ENCODE results near the gene ATR.

ATR gene

GRCh38 chr3:142597906-142598305 lies 19.4 kb upstream of the ATR start:
- Histone ChIP-seq H4K20me1 (ENCODE audit: insufficient read depth) (no peaks in the 10 kb centered on the region), H3K4me3 (IDR thresholded peaks at IDR 0.05; ENCODE audit: insufficient read depth, low read depth, low read length) (no peak overlapping the region), H3K4me2 (no peak overlapping the region), H3K27ac (no peak overlapping the region), H3K36me3 (ENCODE audit: insufficient read depth) (no peaks in the 10 kb centered on the region), H2AFZ (ENCODE audit: low read depth) (no peak overlapping the region), H3K79me2 (ENCODE audit: insufficient read depth, low read depth) (no peaks in the 10 kb centered on the region), H3K27me3 (ENCODE audit: insufficient read depth, low read depth) (no peaks in the 10 kb centered on the region), H3K4me1 (ENCODE audit: low read depth, poor library complexity, severe bottlenecking) (peaks cover 26% of the 10 kb centered on the region), H3K9ac (no peak overlapping the region)
- no peak for TF ChIP-seq CTCF (conservative IDR thresholded peaks at IDR 0.05; ENCODE audit: low read depth, low read length)

GRCh38 chr3:142596726-142597088 lies 18.2 kb upstream of the ATR start:
- Histone ChIP-seq H3K79me2 (ENCODE audit: insufficient read depth, low read depth) (no peaks in the 10 kb centered on the region), H3K27ac (no peak overlapping the region), H3K4me3 (IDR thresholded peaks at IDR 0.05; ENCODE audit: insufficient read depth, low read depth, low read length) (peak overlapping the region; percentile 99), H4K20me1 (ENCODE audit: insufficient read depth) (no peaks in the 10 kb centered on the region), H3K27me3 (ENCODE audit: insufficient read depth, low read depth) (no peaks in the 10 kb centered on the region), H2AFZ (ENCODE audit: low read depth) (peak overlapping the region; percentile 97), H3K4me1 (ENCODE audit: low read depth, poor library complexity, severe bottlenecking) (peaks cover 14% of the 10 kb centered on the region), H3K36me3 (ENCODE audit: insufficient read depth) (no peaks in the 10 kb centered on the region), H3K9ac (peak overlapping the region; percentile 48; the same call in 1 of the 2 replicates), H3K4me2 (peak overlapping the region; percentile 82)
- no peak for TF ChIP-seq CTCF (conservative IDR thresholded peaks at IDR 0.05; ENCODE audit: low read depth, low read length)

- no peaks in the 10 kb centered on the region for H4K20me1 ChIP-seq (ENCODE audit: insufficient read depth)
- H3K27me3 ChIP-seq (ENCODE audit: insufficient read depth, low read depth) = no peaks in the 10 kb centered on the region
- H3K79me2 ChIP-seq (ENCODE audit: insufficient read depth, low read depth) = no peaks in the 10 kb centered on the region
- peak within 1 kb of the TSS; percentile 97 for H2AFZ ChIP-seq (ENCODE audit: low read depth)
- peak within 1 kb of the TSS; percentile 82 for H3K4me2 ChIP-seq
- no peak for TF ChIP-seq CTCF (conservative IDR thresholded peaks at IDR 0.05; ENCODE audit: low read depth, low read length)
- H3K4me1 ChIP-seq (ENCODE audit: low read depth, poor library complexity, severe bottlenecking) = peaks cover 9% of the 10 kb centered on the region
- H3K9ac ChIP-seq = peak within 1 kb of the TSS; percentile 48
- H3K36me3 ChIP-seq (ENCODE audit: insufficient read depth) = no peaks in the 10 kb centered on the region
- H3K4me3 ChIP-seq (IDR thresholded peaks at IDR 0.05; ENCODE audit: insufficient read depth, low read depth, low read length) = peak within 1 kb of the TSS; percentile 99
- no peak within 1 kb of the TSS for H3K27ac ChIP-seq
Measured at GRCh38 chr3:142595951-142596725, 17.6 kb upstream of the ATR start, which contains the start of gene PLS1. PLS1 (plus strand) TSS chr3:142596393; CDS start chr3:142664238, 67,845 bp downstream.

GRCh38 chr3:142595581-142595950 lies 17.0 kb upstream of the ATR start:
- H3K9ac ChIP-seq = peak overlapping the region; percentile 48
- H3K79me2 ChIP-seq (ENCODE audit: insufficient read depth, low read depth) = no peaks in the 10 kb centered on the region
- no peaks in the 10 kb centered on the region for H3K27me3 ChIP-seq (ENCODE audit: insufficient read depth, low read depth)
- peak overlapping the region; percentile 82 for H3K4me2 ChIP-seq
- H2AFZ ChIP-seq (ENCODE audit: low read depth) = peak overlapping the region; percentile 97
- no peak for TF ChIP-seq CTCF (conservative IDR thresholded peaks at IDR 0.05; ENCODE audit: low read depth, low read length)
- peak overlapping the region; percentile 99 for H3K4me3 ChIP-seq (IDR thresholded peaks at IDR 0.05; ENCODE audit: insufficient read depth, low read depth, low read length)
- H3K36me3 ChIP-seq (ENCODE audit: insufficient read depth) = no peaks in the 10 kb centered on the region
- peaks cover 7% of the 10 kb centered on the region for H3K4me1 ChIP-seq (ENCODE audit: low read depth, poor library complexity, severe bottlenecking)
- H3K27ac ChIP-seq = no peak overlapping the region
- H4K20me1 ChIP-seq (ENCODE audit: insufficient read depth) = no peaks in the 10 kb centered on the region

All from KMS-11 (cell line).